OCI-LY3 (cell line): ENCODE data around the gene LHFPL2.
"Not testable (repeated sequence)": the region's sequence is repeated elsewhere in the genome, so short reads cannot be mapped to it uniquely, and the experiment has no call there.

Source experiments
- H2AFZ ChIP-seq: fragments of 200-600, 300-600 bp; shearing (Covaris generic); 2 replicates; pipeline ENCODE4 v1.6.0; 2014; ENCODE audit warnings: antibody characterized with exemption, low read depth, low read length
- H3K27ac ChIP-seq: fragments of 200-600, 300-600 bp; sonication (generic); 2 replicates; pipeline ENCODE4 v1.5.1; 2014; ENCODE audit warnings: mild to moderate bottlenecking, low read length, moderate library complexity, mixed read lengths
- H3K27me3 ChIP-seq: fragments of 200-600, 300-600 bp; sonication (generic); 2 replicates; pipeline ENCODE4 v1.6.1; 2014; ENCODE audit warnings: low read depth, low read length, mixed read lengths
- H3K36me3 ChIP-seq: fragments of 200-600, 300-600 bp; sonication (generic); replicated peaks from 2 replicates; pipeline ENCODE3; 2014; ENCODE audit warnings: low read depth, low read length, mixed read lengths
- H3K4me1 ChIP-seq: fragments of 300-600, 200-600 bp; sonication (generic); 2 replicates; pipeline ENCODE4 v1.6.1; 2014; ENCODE audit warnings: low read length, mixed read lengths
- H3K4me2 ChIP-seq: fragments of 200-600, 300-600 bp; sonication (generic); 2 replicates; pipeline ENCODE4 v1.6.1; 2014; ENCODE audit warnings: low read length, mixed read lengths
- H3K4me3 ChIP-seq: fragments of 300-600, 200-600 bp; sonication (generic); 2 replicates; pipeline ENCODE4 v1.5.1; 2014; ENCODE audit warnings: antibody characterized with exemption, mild to moderate bottlenecking, low read length, moderate library complexity
- H3K79me2 ChIP-seq: fragments of 300-600, 200-600 bp; shearing (Covaris generic); 2 replicates; pipeline ENCODE4 v1.6.1; 2014; ENCODE audit warnings: mild to moderate bottlenecking, low read length, mixed read lengths
- H3K9ac ChIP-seq: fragments of 300-600, 200-600 bp; shearing (Covaris generic); 2 replicates; pipeline ENCODE4 v1.6.0; 2014; ENCODE audit warnings: mild to moderate bottlenecking, low read length, moderate library complexity
- H3K9me3 ChIP-seq: fragments of 200-600, 300-600 bp; shearing (Covaris generic); 2 replicates; pipeline ENCODE4 v1.6.1; 2014; ENCODE audit warnings: low read length, mixed read lengths; ENCODE audit not compliant: insufficient read depth
- H4K20me1 ChIP-seq: fragments of 200-600, 300-600 bp; sonication (generic); 2 replicates; pipeline ENCODE4 v1.6.1; 2016; ENCODE audit warnings: low read length, mixed read lengths; ENCODE audit not compliant: insufficient read depth
- CTCF ChIP-seq: fragments of 200-600, 300-600 bp; sonication (generic); IDR thresholded peaks from 2 replicates; pipeline ENCODE4 v1.5.1; 2014; ENCODE audit warnings: antibody characterized with exemption, low read length, low read depth
- EZH2phosphoT487 ChIP-seq: fragments of 200-600 bp; shearing (Covaris generic); IDR thresholded peaks from 2 replicates; pipeline ENCODE4 v1.6.1; 2018; ENCODE audit warnings: antibody characterized with exemption, mixed run types, low read depth

The LHFPL2 gene

GRCh38 chr5:78458843-78459242 lies 189.7 kb downstream of the LHFPL2 start:
- H3K79me2 ChIP-seq, result no peaks in the 10 kb centered on the region
- H3K36me3 ChIP-seq, result no peaks in the 10 kb centered on the region
- no peaks in the 10 kb centered on the region for H4K20me1 ChIP-seq
- H3K4me2 ChIP-seq, result no peak overlapping the region
- no peak for TF ChIP-seq EZH2phosphoT487
- no peak for TF ChIP-seq CTCF
- H3K4me3 ChIP-seq, result no peak overlapping the region
- no peak overlapping the region for H3K9ac ChIP-seq
- H2AFZ ChIP-seq, result no peak overlapping the region
- H3K4me1 ChIP-seq, result peaks cover 9% of the 10 kb centered on the region
- H3K27ac ChIP-seq, result no peak overlapping the region
- H3K27me3 ChIP-seq, result no peaks in the 10 kb centered on the region
- H3K9me3 ChIP-seq, result no peaks in the 10 kb centered on the region

- H3K79me2 ChIP-seq, H3K4me3 ChIP-seq, H2AFZ ChIP-seq, H3K4me2 ChIP-seq, H3K9me3 ChIP-seq, H3K36me3 ChIP-seq, H3K9ac ChIP-seq, H3K27me3 ChIP-seq, H3K27ac ChIP-seq, H4K20me1 ChIP-seq, H3K4me1 ChIP-seq: not testable (repeated sequence)
These were observed 191.1 kb downstream of the LHFPL2 start for GRCh38 chr5:78457507-78457906.

- Histone ChIP-seq H3K36me3 (no peaks in the 10 kb centered on the region), H3K27me3 (no peaks in the 10 kb centered on the region), H3K9ac (no peak overlapping the region), H3K4me2 (no peak overlapping the region), H3K4me1 (no peaks in the 10 kb centered on the region), H4K20me1 (no peaks in the 10 kb centered on the region), H3K4me3 (no peak overlapping the region), H2AFZ (no peak overlapping the region), H3K9me3 (no peaks in the 10 kb centered on the region), H3K27ac (no peak overlapping the region), H3K79me2 (no peaks in the 10 kb centered on the region)
- no peak for TF ChIP-seq EZH2phosphoT487
- no peak for TF ChIP-seq CTCF
These were observed 199.5 kb downstream of the LHFPL2 start for GRCh38 chr5:78449103-78449502.

- TF ChIP-seq EZH2phosphoT487 (no peak), CTCF (no peak)
These were observed 200.7 kb downstream of the LHFPL2 start for GRCh38 chr5:78447775-78448424.

More at GRCh38 chr5:78447775-78448424, 200.7 kb downstream of the LHFPL2 start:
- Histone ChIP-seq H2AFZ (no peak overlapping the region), H3K9ac (no peak overlapping the region), H3K4me1 (no peaks in the 10 kb centered on the region), H3K27me3 (no peaks in the 10 kb centered on the region), H3K4me2 (no peak overlapping the region), H3K36me3 (no peaks in the 10 kb centered on the region), H3K9me3 (no peaks in the 10 kb centered on the region), H3K27ac (no peak overlapping the region), H3K79me2 (no peaks in the 10 kb centered on the region), H4K20me1 (no peaks in the 10 kb centered on the region), H3K4me3 (no peak overlapping the region)
